NCI-H510A (cell line): ENCODE measurements around the gene TAOK2.
"Not testable (repeated sequence)": the region's sequence is repeated elsewhere in the genome, so short reads cannot be mapped to it uniquely, and the experiment has no call there.

Experiments
- DNase-seq: peaks from one replicate; lab custom pipeline; 2025; lab: John Stamatoyannopoulos, UW

TAOK2 gene

DNA sequence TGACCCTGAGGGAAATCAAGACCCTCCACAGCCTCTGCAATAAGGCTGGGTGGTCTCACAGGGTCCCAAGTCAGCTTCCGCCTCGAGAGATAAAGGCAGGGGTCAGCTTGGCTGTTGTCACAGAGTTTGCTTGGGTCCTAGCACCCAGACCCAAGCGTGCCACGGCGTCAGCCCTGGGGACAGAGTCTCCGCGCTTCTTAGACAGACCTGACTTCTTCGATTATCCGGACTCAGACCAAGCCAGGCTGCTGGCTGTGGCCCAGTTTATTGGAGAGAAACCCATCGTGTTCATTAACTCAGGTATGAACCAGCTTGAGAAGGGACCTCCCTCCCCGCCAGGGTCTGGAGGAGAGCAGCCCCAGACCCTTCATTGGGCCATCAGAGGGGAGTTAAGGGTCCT lies 49.9 kb downstream of the TAOK2 start:
- DNase-seq = no peak

DNA sequence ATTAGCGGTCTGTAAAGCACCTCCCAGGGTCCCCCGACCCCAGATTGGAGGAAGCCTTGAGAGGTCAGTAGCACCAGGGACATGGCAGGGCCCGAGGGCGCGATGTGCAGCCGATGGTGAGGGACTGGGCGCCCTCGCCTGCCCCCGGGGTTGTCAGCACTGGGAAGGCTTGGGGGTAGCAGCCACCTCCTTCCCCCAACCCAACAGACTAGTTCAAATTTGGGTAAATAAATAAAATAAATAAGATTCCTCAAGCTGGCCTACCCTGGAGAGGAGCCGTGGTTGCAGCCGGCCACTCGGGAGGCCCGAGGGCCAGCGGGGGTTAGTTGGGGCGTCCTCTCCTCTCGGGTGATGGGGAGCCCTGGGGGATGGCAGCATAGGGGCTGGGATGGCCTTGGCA lies 50.8 kb downstream of the TAOK2 start:
- DNase-seq = no peak

DNA sequence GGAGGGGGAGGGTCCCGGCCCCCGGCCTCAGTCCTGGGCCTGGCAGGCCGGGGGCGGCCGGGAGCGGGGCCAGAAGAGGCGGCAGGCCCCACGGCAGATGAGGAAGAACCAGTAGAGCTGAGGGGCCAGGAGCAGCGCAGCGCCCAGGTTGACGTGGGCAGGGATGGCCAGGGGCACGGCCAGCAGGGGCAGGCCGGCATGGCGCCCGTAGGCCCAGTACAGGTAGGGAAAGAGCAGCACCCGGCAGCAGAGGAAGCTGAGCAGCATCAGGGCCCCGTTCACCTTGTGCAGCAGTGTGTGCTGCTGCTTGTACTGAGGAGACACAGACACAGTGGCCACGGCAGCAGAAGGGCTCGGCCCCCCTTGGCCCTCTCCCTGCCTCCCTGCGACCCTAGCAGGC lies 51.5 kb downstream of the TAOK2 start:
- no peak for DNase-seq

DNA sequence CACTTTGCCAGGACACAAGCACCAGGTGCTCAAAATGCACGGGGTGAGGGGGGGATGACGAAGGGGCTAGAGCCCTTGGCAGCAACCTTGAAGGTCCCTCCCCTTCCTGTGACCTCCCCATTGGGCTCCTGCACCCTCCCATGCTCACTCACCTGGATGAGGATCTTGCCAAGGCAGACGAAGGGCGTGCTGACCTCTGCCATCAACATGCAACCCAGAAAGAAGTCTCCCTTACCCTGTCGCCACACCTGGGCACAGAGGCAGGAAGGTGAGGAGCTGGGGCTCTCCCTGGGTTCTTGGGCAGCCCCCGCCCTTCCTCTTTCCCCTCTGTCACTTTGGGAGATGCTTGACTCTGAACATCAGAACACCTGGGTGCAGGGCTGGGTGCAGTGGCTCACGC lies 51.9 kb downstream of the TAOK2 start:
- no peak for DNase-seq

DNA sequence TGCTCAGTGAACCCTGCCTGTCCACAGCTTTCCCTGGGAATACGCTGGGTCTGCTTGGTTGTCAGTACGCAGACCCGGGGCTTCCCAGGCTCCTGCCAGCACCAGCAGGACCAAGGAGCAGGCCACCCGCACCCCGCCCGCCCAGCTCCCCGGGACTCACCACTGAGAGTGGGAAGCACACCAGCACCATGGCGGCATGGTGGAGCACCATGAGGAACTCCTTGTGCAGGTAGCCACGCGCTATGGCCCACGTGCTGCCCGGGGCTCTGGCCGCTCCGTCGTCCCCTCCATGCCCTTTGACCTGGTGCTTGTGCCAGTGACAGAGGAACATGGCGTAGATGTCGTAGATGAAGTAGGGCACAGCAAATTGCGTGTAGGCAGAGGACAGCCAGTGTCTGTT lies 52.8 kb downstream of the TAOK2 start:
- no peak for DNase-seq

DNA sequence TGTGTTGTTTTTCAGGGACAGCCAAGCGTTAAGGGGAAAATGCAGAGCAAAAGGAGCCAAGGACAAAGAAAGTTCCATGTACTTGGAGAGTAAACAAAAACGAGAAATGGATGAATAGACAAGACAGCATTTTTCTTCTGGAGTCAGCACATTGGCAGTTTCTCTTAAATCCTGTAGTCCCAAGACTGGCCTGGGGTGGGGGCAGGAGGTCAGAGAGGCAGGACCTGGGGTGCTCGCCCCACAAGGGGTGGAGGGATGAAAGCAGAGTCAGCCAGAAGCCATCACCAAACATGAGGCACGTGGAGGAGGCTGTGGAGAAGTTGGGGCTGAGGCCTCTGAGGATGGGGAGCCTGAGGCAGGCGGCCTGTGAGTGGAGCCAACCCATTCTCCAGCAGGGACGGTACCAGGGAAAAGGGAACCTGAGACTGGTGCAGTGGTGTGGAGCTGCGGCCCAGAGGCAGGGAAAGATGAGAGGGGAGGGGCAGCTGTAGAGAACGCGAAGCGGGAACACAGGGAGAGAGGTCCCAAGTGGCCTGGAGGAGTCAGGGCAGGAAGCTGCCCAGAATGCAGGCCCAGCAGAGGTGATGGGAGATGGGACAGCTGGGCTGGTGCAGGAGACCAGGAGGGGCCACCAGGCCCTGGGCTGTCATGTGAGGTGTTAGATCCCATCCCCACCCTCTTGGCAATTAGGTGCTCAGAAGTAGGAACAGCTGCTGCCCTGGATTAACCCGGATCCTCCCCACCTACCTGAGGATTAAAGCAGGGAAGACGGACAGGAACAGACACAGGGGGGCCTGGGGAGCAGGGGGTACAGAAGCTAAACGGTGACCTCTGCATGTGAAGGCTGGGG lies 54.1 kb downstream of the TAOK2 start:
- DNase-seq = no peak

DNA sequence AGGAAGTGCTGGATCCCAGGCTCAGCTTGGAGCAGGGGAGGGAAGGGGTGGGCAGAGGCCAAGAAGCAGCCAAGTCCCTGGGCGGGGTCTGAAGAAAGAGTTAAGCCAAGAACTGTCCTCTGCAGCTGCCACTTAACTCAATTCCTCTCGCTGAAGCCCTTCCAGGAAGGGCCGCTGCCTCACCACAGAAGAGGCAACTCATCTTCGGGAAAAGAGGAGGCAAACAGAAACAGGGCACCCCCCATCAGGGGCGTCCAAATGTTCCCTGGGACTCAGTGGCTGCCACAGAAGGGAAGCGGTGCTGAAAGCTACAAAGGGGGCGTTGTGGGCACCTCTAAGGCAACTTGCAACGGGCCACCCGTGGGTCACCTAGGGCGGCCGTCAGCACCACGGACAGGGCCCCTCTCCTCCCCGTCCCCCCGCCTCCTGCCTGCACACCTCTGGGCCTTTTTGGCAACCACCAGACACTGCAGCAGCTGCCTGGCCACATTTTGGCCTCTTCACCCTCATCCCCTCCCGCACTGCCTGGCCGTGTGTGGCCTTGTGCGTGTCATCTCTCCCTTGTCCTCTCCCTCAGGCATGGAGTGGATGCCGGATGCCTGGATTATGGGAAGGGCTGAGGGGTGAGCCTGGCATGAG lies 54.9 kb downstream of the TAOK2 start:
- no peak for DNase-seq

DNA sequence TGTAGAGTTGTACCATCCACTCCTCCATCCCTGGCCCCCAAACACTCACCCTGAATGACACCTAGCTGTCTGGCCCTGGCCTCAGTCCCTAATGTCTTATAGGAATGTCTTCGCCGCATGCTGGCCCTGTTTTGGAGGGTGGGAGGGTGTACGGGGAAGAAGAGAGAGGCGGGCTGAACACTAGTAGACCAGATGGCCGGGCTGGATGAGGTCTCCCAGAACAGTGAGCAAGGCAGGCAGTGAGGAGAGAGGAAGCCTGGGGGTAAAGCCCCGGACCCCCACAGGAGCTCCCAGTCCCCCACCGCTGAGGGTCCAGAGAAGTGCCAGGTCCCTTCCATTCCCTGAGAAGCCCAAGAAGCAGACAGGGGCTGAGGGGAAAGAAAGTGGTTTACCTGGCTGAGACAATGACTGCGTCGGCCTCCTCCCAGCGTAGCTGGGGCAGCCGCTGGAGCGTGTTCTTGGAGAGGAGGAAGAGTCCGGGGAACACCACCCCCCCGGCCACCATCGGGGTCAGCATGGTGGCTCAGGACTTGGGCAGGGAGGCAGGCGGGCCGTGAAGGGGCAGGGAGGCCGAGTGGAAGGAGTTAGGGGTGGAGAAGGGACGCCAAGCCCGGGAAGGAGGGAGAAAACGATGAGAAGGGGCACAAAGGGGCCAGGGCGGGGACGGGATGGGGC lies 56.5 kb downstream of the TAOK2 start:
- no peak for DNase-seq

DNA sequence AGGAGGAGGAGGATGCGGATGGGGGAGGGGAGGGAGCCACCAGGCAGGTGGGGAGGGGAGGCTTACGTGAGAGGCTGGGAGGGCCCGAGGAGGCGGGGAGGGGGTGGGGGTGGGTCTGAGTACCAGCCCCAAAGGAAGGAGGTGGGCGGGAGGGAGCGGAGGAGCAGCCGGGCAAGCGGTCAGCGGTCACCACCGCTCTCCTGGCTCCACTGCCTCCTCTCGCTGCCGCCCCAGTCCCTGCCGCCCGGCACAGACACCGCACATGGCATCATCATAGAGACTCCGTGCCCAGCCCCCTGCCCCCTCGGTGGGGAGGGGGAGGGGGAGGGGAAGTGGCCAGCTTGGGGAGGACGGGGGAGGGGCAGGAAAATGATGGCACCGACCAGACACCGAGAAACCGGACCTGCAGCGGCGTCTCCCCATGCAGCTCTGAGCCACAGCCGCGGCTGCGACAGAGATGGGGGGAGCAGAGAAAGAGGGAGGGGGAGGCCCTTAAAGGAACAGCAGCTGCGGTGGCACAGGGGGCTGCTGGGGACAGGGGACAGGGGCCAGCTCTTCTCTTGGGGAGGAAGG lies 57.3 kb downstream of the TAOK2 start, which contains the start of gene TLCD3B:
TLCD3B (minus strand) TSS at position 431 of the 573 bp plus-strand sequence. CDS start 744 bp downstream, outside the sequence.
- DNase-seq = peak; percentile 77

DNA sequence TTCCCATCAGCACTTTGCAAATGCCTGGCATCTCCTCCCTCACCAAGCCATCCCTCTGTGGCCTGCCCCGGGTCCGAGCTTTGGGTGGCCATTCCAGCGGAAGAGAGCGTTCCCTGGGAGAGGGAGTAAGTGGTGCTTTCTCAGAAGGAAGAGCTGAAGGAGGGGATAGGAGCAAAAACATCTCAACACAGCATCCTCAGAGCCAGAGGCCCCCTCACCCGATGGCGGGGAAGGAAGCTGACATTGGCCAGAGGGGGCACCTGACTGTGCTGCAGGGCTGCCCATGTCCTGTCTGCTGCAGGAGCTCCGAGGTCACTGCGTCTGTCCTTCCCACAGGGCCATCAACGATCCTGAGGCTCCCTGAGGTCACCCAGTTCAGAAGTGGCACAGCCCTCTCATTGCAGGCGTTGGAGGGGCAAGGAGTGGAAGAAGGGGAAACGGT lies 57.8 kb downstream of the TAOK2 start:
- DNase-seq = no peak

DNA sequence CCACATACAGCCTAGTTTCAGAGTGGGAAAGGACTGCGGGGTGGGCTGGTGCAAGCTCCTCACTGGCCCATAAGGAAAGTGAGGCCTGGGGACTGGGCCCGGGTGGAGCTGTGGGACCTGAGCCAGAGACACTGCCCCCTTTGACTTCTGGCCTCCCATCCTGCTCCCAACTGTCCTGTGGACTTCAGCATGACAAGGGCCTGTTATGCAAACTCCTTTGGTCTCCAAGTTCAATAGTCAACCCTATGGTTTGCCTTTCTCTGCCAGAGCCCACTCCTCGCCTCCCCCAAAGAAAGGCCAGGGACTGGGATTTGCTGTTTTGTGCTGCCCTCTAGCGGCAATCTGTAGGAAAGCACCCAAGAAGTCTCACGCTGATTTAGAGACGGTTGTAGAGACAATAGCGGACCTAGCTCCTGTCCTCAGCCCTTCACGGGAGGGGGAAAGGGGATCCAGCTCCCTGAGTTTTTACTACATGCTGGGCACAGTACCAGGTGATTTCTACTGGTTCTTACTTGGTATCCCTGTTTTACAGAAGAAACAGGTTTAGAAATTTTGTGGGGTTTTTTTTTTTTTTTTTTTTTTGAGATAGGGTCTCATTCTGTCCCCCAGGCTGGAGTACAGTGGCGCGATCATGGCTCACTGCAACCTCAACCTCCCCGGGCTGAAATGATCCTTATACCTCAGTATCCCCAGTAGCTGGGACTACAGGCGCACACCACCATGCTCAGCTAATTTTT lies 58.6 kb downstream of the TAOK2 start:
- peak; percentile 50 for DNase-seq

DNA sequence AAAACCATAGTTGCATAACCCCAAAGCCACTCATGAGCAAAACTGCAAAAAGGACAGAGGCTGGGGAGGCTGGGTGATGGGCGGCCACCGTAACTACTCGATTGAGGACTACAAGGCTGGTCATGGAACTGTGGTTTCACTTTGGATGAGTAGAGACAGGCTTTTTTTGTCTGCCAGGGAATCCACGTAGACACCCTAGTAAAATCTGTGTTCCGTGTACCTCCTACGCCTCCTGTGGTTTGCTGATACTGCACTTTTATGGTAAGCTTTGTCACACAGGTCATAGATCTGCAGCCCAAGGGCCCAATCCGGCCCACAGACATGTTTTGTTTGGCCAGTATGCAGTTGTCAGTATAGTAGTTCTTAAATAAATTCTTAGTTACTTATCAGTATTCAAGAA lies 59.6 kb downstream of the TAOK2 start:
- DNase-seq = no peak

DNA sequence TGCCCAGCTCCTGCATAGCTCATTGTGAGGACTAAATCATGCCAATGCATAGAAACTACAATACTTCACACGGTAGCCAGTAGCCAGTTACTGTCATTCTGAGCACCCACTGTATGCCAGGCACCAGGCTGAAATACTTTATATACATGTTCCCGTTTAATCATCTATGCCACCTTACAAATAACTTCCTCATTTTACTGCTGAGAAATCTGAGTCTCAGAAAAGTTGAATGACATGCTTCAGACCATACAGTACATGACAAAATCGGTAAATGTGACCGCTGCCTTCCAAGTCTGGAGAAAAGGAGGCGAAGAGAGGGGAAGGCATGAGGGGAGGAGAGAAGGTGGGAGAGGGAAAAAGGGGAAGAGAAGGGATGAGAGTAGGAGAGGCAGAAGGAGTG lies 66.6 kb downstream of the TAOK2 start:
- no peak for DNase-seq

DNA sequence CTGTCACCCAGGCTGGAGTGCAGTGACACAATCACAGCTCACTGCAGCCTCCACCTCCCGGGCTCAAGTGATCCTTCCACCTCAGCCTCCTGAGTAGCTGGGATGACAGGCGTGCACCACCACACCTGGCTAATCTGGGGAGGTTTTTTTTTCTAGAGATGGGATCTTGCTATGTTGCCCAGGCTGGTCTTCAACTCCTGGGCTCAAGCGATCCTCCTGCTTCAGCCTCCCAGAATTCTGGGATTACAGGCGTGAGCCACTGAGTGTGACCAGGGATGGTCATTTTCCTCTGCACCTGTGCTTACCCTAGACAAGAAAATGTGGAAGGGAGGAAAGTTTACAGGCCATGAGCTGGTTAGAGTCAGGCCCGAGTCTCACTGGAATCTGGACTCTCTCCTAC lies 67.0 kb downstream of the TAOK2 start:
- not testable (repeated sequence) for DNase-seq

DNA sequence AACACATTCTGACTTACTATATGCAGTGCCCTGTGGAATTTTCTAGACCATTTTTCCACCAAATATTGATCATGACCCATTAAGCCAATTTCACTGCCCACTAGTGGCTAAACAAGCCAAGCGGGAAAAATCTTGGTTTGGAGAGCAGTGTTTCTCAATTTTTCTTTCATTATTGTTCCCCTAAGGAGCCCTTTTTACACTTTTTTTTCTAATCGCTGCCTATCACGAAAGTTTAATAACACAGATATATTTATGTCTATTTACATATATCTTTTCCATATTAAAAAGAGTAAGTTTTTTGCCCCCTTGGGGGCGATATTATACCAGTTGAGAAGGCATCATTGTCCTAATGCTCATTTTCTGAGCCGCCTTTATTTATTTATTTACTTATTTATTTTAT lies 68.2 kb downstream of the TAOK2 start:
- no peak for DNase-seq
